DOHH2 (cell line): Measurements from ENCODE around the gene TPM3.

Experiments used
- CTCF ChIP-seq: fragments of 200-600 bp; sonication (generic); IDR thresholded peaks from one replicate; pipeline ENCODE4 v1.5.1; 2014; ENCODE audit warnings: antibody characterized with exemption, mild to moderate bottlenecking, low read depth, low read length; ENCODE audit not compliant: poor library complexity, severe bottlenecking
- EZH2phosphoT487 ChIP-seq: fragments of 200-600 bp; sonication (generic); IDR thresholded peaks from 2 replicates; pipeline ENCODE4 v1.6.1; 2017; ENCODE audit warnings: borderline replicate concordance, mild to moderate bottlenecking, antibody characterized with exemption, low read length, moderate library complexity, mixed read lengths

GRCh38 chr1:154174654-154175053 lies 17.2 kb downstream of the TPM3 start:
- TF ChIP-seq CTCF (no peak), EZH2phosphoT487 (no peak)
